ENCODE measurements around the gene HS2ST1. TPM values are rescaled to one million over a fixed set of nuclear protein-coding genes. Genes with fewer than 3 reads are reported as not detected.

The HS2ST1 gene
- total RNA-seq, 1 experiment from 2014 or later = 45.8 TPM

- H3K36me3 ChIP-seq (ENCODE audit: insufficient read depth, low read length, poor library complexity, severe bottlenecking) = no peaks in the 10 kb centered on the region
- CTCF ChIA-PET = interaction anchor here (1.0 kb wide), 1 partner anchor 140 kb away, joined by 3 read pairs; no protein-coding TSS in a partner anchor
- H3K27ac ChIP-seq (ENCODE audit: low read depth, low read length, poor library complexity, severe bottlenecking) = peak within 1 kb of the TSS; percentile 90
- BruUV-seq (replicated peaks) = no TSS peak
- intact Hi-C loops (cut with micrococcal nuclease; ENCODE audit: unreplicated experiment) = no loop called here
- peaks cover 17% of the 10 kb centered on the region for H3K4me1 ChIP-seq (ENCODE audit: insufficient read depth, low read length, poor library complexity, severe bottlenecking)
- POLR2A ChIA-PET (ENCODE audit: low non-redundant PET) = interaction anchor here (0.6 kb wide), 2 partner anchors 54 to 1137 kb away, joined by 3 to 15 read pairs; no protein-coding TSS in a partner anchor
- DNase-seq (ENCODE audit: low spot score) = peak; percentile 100
- no peaks in the 10 kb centered on the region for H3K9me3 ChIP-seq (ENCODE audit: low read depth, low read length, poor library complexity, severe bottlenecking)
- TF ChIP-seq EZH2 (IDR thresholded peaks at IDR 0.05; ENCODE audit: borderline replicate concordance, low read depth, low read length, poor library complexity, severe bottlenecking) = no peak
- TF ChIP-seq CTCF (conservative IDR thresholded peaks at IDR 0.05; ENCODE audit: low read depth, low read length) = no peak
- H3K27me3 ChIP-seq (replicated peaks; ENCODE audit: insufficient read depth, low read depth, low read length, poor library complexity) = no peaks in the 10 kb centered on the region
- H3K4me3 ChIP-seq (ENCODE audit: low read depth, low read length, poor library complexity, severe bottlenecking) = peak within 1 kb of the TSS; percentile 82
Measured at GRCh38 chr1:86913896-86914600, 387 bp upstream of the HS2ST1 start, which contains the start of gene SELENOF. Gene SELENOF, minus strand, starts transcription at chr1:86914126. Its CDS starts 15 bp downstream, at chr1:86914111.

GRCh38 chr1:86914998-86915736 is 732 bp downstream of the HS2ST1 start:
- Histone ChIP-seq H3K9me3 (ENCODE audit: low read depth, low read length, poor library complexity, severe bottlenecking) (no peaks in the 10 kb centered on the region), H3K4me1 (ENCODE audit: insufficient read depth, low read length, poor library complexity, severe bottlenecking) (peaks cover 17% of the 10 kb centered on the region), H3K27me3 (replicated peaks; ENCODE audit: insufficient read depth, low read depth, low read length, poor library complexity) (no peaks in the 10 kb centered on the region), H3K36me3 (ENCODE audit: insufficient read depth, low read length, poor library complexity, severe bottlenecking) (no peaks in the 10 kb centered on the region), H3K4me3 (ENCODE audit: low read depth, low read length, poor library complexity, severe bottlenecking) (peak overlapping the region; percentile 78), H3K27ac (ENCODE audit: low read depth, low read length, poor library complexity, severe bottlenecking) (peak overlapping the region; percentile 90)
- BruUV-seq (replicated peaks) = no TSS peak
- intact Hi-C loops (cut with micrococcal nuclease; ENCODE audit: unreplicated experiment) = no loop called here
- ChIA-PET POLR2A (ENCODE audit: low non-redundant PET) (no interaction called here), CTCF (no interaction called here)
- DNase-seq (ENCODE audit: low spot score) = peak; percentile 70
- TF ChIP-seq CTCF (conservative IDR thresholded peaks at IDR 0.05; ENCODE audit: low read depth, low read length) = no peak
- TF ChIP-seq EZH2 (IDR thresholded peaks at IDR 0.05; ENCODE audit: borderline replicate concordance, low read depth, low read length, poor library complexity, severe bottlenecking) = no peak

- intact Hi-C loops (cut with micrococcal nuclease; ENCODE audit: unreplicated experiment) = no loop called here
- BruUV-seq (replicated peaks) = TSS peak; percentile 18
- Histone ChIP-seq H3K4me3 (ENCODE audit: low read depth, low read length, poor library complexity, severe bottlenecking) (peak overlapping the region; percentile 78), H3K36me3 (ENCODE audit: insufficient read depth, low read length, poor library complexity, severe bottlenecking) (no peaks in the 10 kb centered on the region), H3K27ac (ENCODE audit: low read depth, low read length, poor library complexity, severe bottlenecking) (peak overlapping the region; percentile 90), H3K9me3 (ENCODE audit: low read depth, low read length, poor library complexity, severe bottlenecking) (no peaks in the 10 kb centered on the region), H3K4me1 (ENCODE audit: insufficient read depth, low read length, poor library complexity, severe bottlenecking) (peaks cover 17% of the 10 kb centered on the region), H3K27me3 (replicated peaks; ENCODE audit: insufficient read depth, low read depth, low read length, poor library complexity) (no peaks in the 10 kb centered on the region)
- ChIA-PET CTCF (no interaction called here), POLR2A (ENCODE audit: low non-redundant PET) (interaction anchor here (0.8 kb wide), 1 partner anchor 78 kb away, joined by 6 read pairs; no protein-coding TSS in a partner anchor)
- TF ChIP-seq CTCF (conservative IDR thresholded peaks at IDR 0.05; ENCODE audit: low read depth, low read length) = no peak
- no peak for TF ChIP-seq EZH2 (IDR thresholded peaks at IDR 0.05; ENCODE audit: borderline replicate concordance, low read depth, low read length, poor library complexity, severe bottlenecking)
- no peak for DNase-seq (ENCODE audit: low spot score)
Measured at GRCh38 chr1:86915737-86916235, 1.4 kb downstream of the HS2ST1 start.

All from A673 (cell line).